ENCODE measurements around the gene IFRD2. TPM values are rescaled to one million over a fixed set of nuclear protein-coding genes. Genes with fewer than 3 reads are reported as not detected.
A peak's percentile ranks its signal among the peaks of the same experiment; 100 is the strongest.

The IFRD2 gene
- total RNA-seq, 4 donors from 2014 or later = 37.3 to 85.4 (median 64.9) TPM

- TF ChIP-seq POLR2AphosphoS5 (IDR thresholded peaks at IDR 0.05) (no peak), EP300 (IDR thresholded peaks at IDR 0.05) (no peak), POLR2A (IDR thresholded peaks at IDR 0.05) (no peak)
- TF ChIP-seq, protein P1, sequence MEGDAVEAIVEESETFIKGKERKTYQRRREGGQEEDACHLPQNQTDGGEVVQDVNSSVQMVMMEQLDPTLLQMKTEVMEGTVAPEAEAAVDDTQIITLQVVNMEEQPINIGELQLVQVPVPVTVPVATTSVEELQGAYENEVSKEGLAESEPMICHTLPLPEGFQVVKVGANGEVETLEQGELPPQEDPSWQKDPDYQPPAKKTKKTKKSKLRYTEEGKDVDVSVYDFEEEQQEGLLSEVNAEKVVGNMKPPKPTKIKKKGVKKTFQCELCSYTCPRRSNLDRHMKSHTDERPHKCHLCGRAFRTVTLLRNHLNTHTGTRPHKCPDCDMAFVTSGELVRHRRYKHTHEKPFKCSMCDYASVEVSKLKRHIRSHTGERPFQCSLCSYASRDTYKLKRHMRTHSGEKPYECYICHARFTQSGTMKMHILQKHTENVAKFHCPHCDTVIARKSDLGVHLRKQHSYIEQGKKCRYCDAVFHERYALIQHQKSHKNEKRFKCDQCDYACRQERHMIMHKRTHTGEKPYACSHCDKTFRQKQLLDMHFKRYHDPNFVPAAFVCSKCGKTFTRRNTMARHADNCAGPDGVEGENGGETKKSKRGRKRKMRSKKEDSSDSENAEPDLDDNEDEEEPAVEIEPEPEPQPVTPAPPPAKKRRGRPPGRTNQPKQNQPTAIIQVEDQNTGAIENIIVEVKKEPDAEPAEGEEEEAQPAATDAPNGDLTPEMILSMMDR (IDR thresholded peaks at IDR 0.05) = no peak
- Histone ChIP-seq H3K9me3 (peaks cover 0 to 8% (median 0%) of the 10 kb centered on the region in 3 donors), H3K36me3 (peaks cover 0 to 45% of the 10 kb centered on the region in 2 donors), H3K4me3 (peak overlapping the region in 1 of 2 donors; percentile 63), H3K4me1 (peaks cover 3 to 94% (median 35%) of the 10 kb centered on the region in 3 donors), H3K27ac (peak overlapping the region; percentile 39 to 100 (median 96)), H3K27me3 (no peaks in the 10 kb centered on the region)
- no peak for ATAC-seq
- 50 to 75% methylated on average over 2 of the region's 18 CpGs for WGBS, 2 donors (ENCODE audit: low coverage in 1 of 2)
Observed at GRCh38 chr3:50259432-50260026, 32.7 kb downstream of the IFRD2 start.

GRCh38 chr3:50258979-50259378 lies 33.2 kb downstream of the IFRD2 start:
- Histone ChIP-seq H3K9me3 (peaks cover 0 to 8% (median 0%) of the 10 kb centered on the region in 3 donors), H3K4me3 (no peak overlapping the region), H3K4me1 (peaks cover 3 to 94% (median 35%) of the 10 kb centered on the region in 3 donors), H3K27ac (peak overlapping the region; percentile 39 to 100 (median 96)), H3K36me3 (peaks cover 0 to 51% of the 10 kb centered on the region in 2 donors), H3K27me3 (no peaks in the 10 kb centered on the region)
- WGBS, 2 donors (ENCODE audit: low coverage in 1 of 2) = 56% methylated on average over 7 of the region's 16 CpGs; no CpG with 5 or more reads in 1 of the 2 donors
- no peak for TF ChIP-seq POLR2AphosphoS5 (IDR thresholded peaks at IDR 0.05)
- TF ChIP-seq, protein P1 (IDR thresholded peaks at IDR 0.05) = peak in 1 of 4 experiments; percentile 15
- no peak for TF ChIP-seq EP300 (IDR thresholded peaks at IDR 0.05)
- no peak for TF ChIP-seq POLR2A (IDR thresholded peaks at IDR 0.05)
- no peak for ATAC-seq

- no peaks in the 10 kb centered on the region for H3K27me3 ChIP-seq
- peaks cover 3 to 94% (median 34%) of the 10 kb centered on the region in 3 donors for H3K4me1 ChIP-seq
- no peak overlapping the region for H3K4me3 ChIP-seq
- WGBS, 2 donors (ENCODE audit: low coverage in 1 of 2) = 69 to 100% methylated on average over 1 to 8 of the region's 17 CpGs
- H3K27ac ChIP-seq = peak overlapping the region in 3 of 4 donors; percentile 60 to 100 (median 95)
- peaks cover 0 to 8% (median 0%) of the 10 kb centered on the region in 3 donors for H3K9me3 ChIP-seq
- no peak for ATAC-seq
- TF ChIP-seq POLR2AphosphoS5 (IDR thresholded peaks at IDR 0.05) (no peak), EP300 (IDR thresholded peaks at IDR 0.05) (no peak), POLR2A (IDR thresholded peaks at IDR 0.05) (no peak)
- TF ChIP-seq, protein P1 (IDR thresholded peaks at IDR 0.05) = no peak
- peaks cover 0 to 59% of the 10 kb centered on the region in 2 donors for H3K36me3 ChIP-seq
Observed at GRCh38 chr3:50258029-50258680, 34.1 kb downstream of the IFRD2 start.

GRCh38 chr3:50256978-50257890 lies 35.0 kb downstream of the IFRD2 start:
- Histone ChIP-seq H3K4me1 (peaks cover 3 to 95% (median 34%) of the 10 kb centered on the region in 3 donors), H3K27ac (peak overlapping the region in 3 of 4 donors; percentile 60 to 100 (median 95)), H3K27me3 (no peaks in the 10 kb centered on the region), H3K36me3 (peaks cover 0 to 68% of the 10 kb centered on the region in 2 donors), H3K9me3 (peaks cover 0 to 8% (median 0%) of the 10 kb centered on the region in 3 donors), H3K4me3 (no peak overlapping the region)
- TF ChIP-seq, protein P1 (IDR thresholded peaks at IDR 0.05) = peak in 3 of 4 experiments; percentile 4 to 55 (median 34)
- TF ChIP-seq POLR2AphosphoS5 (IDR thresholded peaks at IDR 0.05) (no peak), EP300 (IDR thresholded peaks at IDR 0.05) (no peak), POLR2A (IDR thresholded peaks at IDR 0.05) (no peak)
- WGBS, 2 donors (ENCODE audit: low coverage in 1 of 2) = 95 to 100% methylated on average over 1 to 12 of the region's 20 CpGs
- ATAC-seq = no peak

Data from gastroesophageal sphincter (tissue), 4 donors.